Medulla oblongata (tissue), 1 donor: ENCODE measurements around the gene GAS6.
"Not testable (repeated sequence)": the region's sequence is repeated elsewhere in the genome, so short reads cannot be mapped to it uniquely, and the experiment has no call there.

ENCODE experiments used
- DNase-seq: peaks from one replicate; pipeline ENCODE4 v3.0.0-alpha.2; 2015; ENCODE audit errors: extremely low spot score

Gene GAS6

GRCh38 chr13:113863524-113864272 is at the start of gene GAS6:
Gene GAS6 (minus strand): TSS chr13:113864076. CDS start chr13:113863920, 156 bp downstream.
- DNase-seq = no peak

DNA sequence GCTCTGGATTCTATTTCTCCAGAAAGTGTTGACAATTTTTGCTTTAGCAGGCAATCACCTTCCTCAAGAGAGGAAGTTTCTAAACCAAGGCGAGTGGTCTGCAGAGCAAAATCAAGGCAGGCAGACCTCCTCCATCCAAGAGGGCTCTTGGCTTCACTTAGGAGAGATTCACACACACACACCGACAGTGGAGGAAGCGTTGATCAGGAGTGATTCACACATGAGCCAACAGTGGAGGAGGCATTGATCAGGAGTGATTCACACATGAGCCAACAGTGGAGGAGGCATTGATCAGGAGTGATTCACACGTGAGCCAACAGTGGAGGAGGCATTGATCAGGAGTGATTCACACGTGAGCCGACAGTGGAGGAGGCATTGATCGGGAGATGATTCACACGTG is 49.5 kb upstream of the GAS6 start:
- DNase-seq = not testable (repeated sequence)

DNA sequence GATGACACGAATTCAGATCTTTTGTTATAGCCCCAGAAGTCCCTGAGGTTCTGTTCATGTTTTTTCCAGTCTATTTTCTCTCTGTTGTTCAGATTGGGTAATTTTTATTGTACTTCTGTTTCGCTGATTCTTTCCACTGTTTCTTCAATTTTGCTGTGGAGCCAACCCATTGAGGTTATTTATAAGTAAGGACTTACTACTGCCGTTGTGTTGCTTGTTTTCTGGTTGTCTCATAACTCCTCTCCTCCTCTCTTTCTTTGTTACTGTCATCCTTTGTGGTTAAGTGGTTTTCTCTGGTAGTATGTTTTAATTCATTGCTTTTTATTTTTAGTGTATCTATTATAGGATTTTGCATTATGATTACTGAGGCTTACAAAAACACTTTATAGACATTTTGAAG is 48.7 kb upstream of the GAS6 start:
- DNase-seq = no peak

DNA sequence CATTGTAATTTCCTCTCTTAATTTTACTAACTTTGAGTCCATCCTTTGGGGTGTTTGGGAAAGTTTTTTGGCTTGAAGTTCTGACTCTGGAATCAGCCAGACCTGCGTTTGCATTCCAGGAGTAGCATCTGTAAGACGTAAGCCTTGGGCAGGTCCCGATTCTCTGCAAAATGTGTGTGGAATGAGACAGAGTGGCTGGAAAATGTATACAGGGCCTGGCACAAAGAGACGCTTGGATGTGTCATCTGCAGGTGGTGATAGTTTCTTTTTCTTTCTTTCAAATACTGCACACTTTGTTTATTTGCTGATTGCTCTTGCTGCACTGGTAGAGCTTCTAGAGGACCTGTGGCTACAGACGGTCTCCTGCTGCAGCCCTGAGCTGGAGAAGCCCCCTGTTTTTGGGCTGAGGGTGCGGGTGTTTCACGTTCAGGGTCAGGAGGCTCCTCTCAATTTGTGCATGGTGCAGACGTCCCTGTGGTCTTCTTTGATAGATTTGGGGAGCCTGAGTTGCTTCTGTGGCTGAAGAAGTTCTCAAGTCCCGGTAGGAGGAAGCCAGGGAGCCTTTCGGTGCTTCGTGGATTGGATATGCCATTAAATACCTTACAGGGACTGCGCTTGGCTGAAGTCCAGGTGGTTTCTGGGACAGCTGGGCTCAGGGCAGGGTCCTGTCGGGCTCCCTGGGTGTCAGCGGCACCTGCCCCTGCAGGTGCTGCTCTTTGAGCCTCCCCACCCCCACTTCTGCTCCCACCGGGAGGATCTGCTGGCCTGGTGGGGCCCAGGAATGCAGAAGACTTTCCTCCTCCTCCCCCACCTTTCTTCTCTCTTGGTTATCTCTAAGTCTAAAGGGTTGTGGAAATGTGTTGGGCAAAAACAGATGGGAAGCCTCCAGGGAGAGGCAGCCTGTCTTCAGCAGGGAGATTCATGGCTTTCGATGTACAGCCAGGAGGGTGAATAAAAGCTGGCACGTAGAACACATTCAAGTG is 44.0 kb upstream of the GAS6 start:
- DNase-seq = no peak

- no peak for DNase-seq
These were observed 42.7 kb upstream of the GAS6 start for GRCh38 chr13:113906571-113906970.

DNA sequence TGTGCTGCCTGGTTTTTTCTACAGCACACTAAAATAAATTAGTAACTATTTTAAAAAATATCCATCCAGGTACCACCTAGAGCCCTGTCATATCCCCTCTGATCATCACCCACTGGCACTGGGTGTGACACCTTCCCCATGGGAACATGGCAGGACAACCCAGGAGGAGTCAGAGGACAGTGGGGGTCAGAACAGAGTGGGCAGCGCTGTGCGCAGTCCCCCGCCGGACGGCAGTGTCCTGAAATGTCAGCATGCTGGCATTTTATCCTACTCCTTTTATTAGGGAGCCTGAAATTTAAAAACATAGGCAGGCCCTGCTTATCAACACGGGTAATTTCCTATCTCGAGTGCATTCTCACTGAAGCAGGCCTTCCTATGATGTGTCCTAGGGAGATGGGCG is 42.1 kb upstream of the GAS6 start:
- no peak for DNase-seq

- no peak for DNase-seq
These were observed 41.1 kb upstream of the GAS6 start for GRCh38 chr13:113905018-113905417.

- peak; percentile 64 for DNase-seq
These were observed 40.5 kb upstream of the GAS6 start for GRCh38 chr13:113904411-113904810.

DNA sequence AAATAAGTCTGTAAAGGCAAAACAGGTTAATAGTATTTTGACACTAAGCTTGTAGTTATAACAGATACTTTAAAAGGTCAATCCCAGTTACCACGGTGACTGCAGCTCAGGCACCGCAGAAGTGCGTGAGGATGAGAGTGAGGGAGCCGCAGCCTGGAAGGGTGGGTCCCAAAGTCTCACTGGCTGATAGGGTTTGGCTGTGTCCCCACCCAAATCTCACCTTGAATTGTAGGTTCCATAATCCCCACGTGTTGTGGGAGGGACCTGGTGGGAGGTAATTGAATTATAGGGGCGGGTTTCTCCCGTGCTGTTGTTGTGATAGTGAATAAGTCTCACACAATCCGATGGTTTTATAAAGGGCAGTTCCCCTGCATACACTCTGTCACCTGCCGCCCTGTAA is 40.0 kb upstream of the GAS6 start:
- no peak for DNase-seq

DNA sequence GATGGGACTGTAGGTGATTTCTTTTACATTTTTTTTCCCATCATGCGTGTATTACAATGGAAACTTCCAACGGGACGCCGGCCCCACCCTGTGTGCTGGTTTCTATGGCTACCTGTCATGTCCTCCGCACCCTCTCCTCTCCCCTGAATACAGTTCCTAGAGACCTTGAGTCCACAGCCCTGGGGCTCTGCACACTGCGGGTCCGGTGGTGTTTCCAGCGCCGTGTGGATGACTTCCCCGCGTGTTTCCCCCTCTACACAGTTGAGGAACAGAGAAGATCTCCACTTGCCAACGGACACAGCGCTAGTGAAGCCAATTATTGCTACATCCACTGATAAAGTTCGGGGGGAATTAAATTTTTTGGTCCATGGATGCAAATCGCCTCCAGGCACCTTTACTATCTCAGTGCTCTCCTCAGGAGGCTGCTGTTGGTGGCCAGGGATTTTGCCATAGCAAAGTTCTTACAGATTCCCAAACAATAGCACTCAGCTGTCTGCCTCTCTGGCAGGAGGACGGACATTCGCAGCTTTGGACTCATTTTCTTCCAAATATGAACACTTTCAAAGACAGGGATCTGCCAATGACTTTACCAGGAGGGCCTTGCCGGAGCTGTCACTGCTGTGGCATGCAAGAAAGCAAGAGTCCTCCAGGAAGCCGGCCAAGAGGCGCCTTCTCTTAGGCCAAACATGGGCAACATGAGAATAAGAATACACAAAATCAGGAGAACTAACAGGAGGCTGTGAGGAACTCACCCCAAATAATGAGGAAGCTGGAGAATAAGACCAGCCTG is 39.3 kb upstream of the GAS6 start:
- DNase-seq = peak; percentile 19

- DNase-seq = no peak
These were observed 38.6 kb upstream of the GAS6 start for GRCh38 chr13:113902481-113902880.

- DNase-seq = no peak
These were observed 37.8 kb upstream of the GAS6 start for GRCh38 chr13:113901642-113902041.

DNA sequence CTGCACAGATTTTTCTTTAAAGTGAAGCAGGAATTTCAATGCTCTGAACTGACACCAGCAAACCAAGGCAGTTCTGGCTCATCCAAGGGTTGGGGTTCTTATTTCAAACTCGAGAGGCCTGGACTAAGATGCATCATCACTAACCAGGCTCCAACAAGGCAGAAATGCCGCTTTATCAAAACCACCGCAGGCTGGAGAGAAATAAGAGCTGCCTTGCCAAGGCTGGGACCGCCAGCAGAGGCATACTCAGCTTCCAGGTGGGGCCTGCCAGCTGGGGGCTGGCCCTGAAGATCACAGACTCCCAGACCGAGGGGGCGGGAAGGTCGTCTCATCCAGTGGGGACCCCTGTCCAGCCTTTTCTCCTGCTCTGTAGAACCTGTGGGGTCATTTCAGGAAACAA is 37.4 kb upstream of the GAS6 start:
- DNase-seq = no peak

GRCh38 chr13:113900646-113901045 is 36.8 kb upstream of the GAS6 start:
- DNase-seq = no peak

- no peak for DNase-seq
These were observed 34.5 kb upstream of the GAS6 start for GRCh38 chr13:113898391-113898790.

- no peak for DNase-seq
These were observed 34.1 kb upstream of the GAS6 start for GRCh38 chr13:113897966-113898365.

DNA sequence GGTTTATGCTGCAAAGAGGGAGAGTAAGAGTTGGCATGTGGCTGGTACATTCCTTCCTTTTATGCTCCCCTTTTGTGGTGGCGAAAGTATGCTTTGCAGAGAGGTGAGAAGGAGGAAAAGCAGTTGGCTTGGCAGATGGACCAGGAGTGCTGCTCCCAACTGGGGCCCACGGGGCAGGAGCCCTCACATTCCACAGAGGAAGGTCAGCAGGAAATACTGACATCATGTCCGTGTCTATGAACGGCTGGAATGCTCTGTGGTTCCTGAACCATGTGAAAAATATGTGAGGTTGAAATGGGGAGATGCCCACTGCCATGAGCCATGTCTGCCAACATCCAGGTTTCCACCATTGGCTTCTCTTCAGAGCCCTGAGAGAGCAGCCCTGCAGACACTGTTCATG is 33.3 kb upstream of the GAS6 start:
- no peak for DNase-seq

DNA sequence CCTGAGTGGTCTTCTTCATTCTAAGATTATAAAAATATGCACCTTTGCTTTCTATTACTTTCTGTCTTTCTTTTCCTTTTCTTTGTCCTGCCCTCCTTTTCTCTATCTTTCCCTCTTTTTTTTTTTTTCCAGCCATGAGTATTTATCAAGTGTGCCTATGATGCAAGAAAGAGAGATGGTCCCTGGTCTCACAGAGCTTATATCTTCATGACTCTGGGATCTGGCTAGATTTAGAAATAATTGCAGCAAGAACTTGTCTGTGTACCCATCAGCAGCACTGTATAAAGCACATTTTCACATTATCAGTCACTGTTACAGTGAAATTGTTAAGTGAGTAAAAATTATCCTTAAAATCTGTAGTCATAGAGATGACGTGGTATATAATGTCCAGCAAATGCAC is 31.6 kb upstream of the GAS6 start:
- DNase-seq = no peak

GRCh38 chr13:113890774-113891480 is 27.1 kb upstream of the GAS6 start:
- DNase-seq = no peak

GRCh38 chr13:113889467-113889866 is 25.6 kb upstream of the GAS6 start:
- no peak for DNase-seq

- no peak for DNase-seq
These were observed 24.9 kb upstream of the GAS6 start for GRCh38 chr13:113888701-113889330.
